MCF 10A (cell line): ENCODE measurements around the gene PPM1H. TPM values are rescaled to one million over a fixed set of nuclear protein-coding genes. Genes with fewer than 3 reads are reported as not detected.

ENCODE experiments used
- BruUV-seq: library from RNA; stranded (reverse); fragments of 400-500 nt; replicated peaks from 2 replicates; lab custom pipeline; 2021; lab: Mats Ljungman, UMichigan
- CTCF ChIA-PET: fragments of 300-600 bp; sonication (Branson Sonifier 250); formaldehyde crosslinking; extraction: SDS; loops from one replicate; lab custom pipeline; 2021; ENCODE audit warnings: antibody characterized with exemption, inconsistent platforms; lab: Yijun Ruan, JAX
- POLR2A ChIA-PET: fragments of 300-600, 350-650 bp; sonication (Branson Sonifier 250); formaldehyde crosslinking; extraction: SDS; loops from one replicate; lab custom pipeline; 2020; ENCODE audit warnings: antibody characterized with exemption, inconsistent platforms; lab: Yijun Ruan, JAX
- DNase-seq: peaks from one replicate; pipeline ENCODE4 v3.0.0-alpha.2; 2018; ENCODE audit not compliant: unreplicated experiment
- H3K27ac Mint-ChIP-seq: one replicate; pipeline ENCODE4 v1.8.0; 2022; ENCODE audit warnings: mild to moderate bottlenecking, low read depth, mixed read lengths; ENCODE audit not compliant: unreplicated experiment
- H3K27me3 Mint-ChIP-seq: one replicate; pipeline ENCODE4 v1.8.0; 2022; ENCODE audit warnings: mixed read lengths; ENCODE audit not compliant: insufficient read depth, unreplicated experiment
- H3K36me3 Mint-ChIP-seq: one replicate; pipeline ENCODE4 v1.8.0; 2022; ENCODE audit warnings: mild to moderate bottlenecking, moderate library complexity, mixed read lengths; ENCODE audit not compliant: insufficient read depth, unreplicated experiment
- H3K4me1 Mint-ChIP-seq: one replicate; pipeline ENCODE4 v1.8.0; 2022; ENCODE audit warnings: mixed read lengths; ENCODE audit not compliant: insufficient read depth, unreplicated experiment
- H3K4me3 Mint-ChIP-seq: one replicate; pipeline ENCODE4 v1.8.0; 2022; ENCODE audit warnings: mild to moderate bottlenecking, moderate library complexity, mixed read lengths; ENCODE audit not compliant: unreplicated experiment
- H3K9me3 Mint-ChIP-seq: one replicate; pipeline ENCODE4 v1.8.0; 2022; ENCODE audit warnings: mixed read lengths; ENCODE audit not compliant: unreplicated experiment
- intact Hi-C: fragments of 100-400 bp; cut with micrococcal nuclease; formaldehyde crosslinking; loops from 2 replicates; pipeline ENCODE4 v1.14.1; 2022
- total RNA-seq: library from RNA; stranded (reverse); gene quantifications from 2 replicates; pipeline ENCODE4 v1.2.3, GENCODE V29; 2022
- TF ChIP-seq, protein P1 (sequence below): fragments of 200-600 bp; IDR thresholded peaks from one replicate; pipeline ENCODE4 v1.8.0; 2022; ENCODE audit warnings: antibody characterized with exemption, mild to moderate bottlenecking; ENCODE audit not compliant: unreplicated experiment

PPM1H gene
- total RNA-seq, 1 experiment from 2014 or later: 0.49 TPM

GRCh38 chr12:62684570-62685295, 250.2 kb downstream of the PPM1H start:
- no peak for DNase-seq
- intact Hi-C loops: no loop called here
- Mint-ChIP-seq H3K4me3 (no peak overlapping the region), H3K27ac (no peak overlapping the region), H3K27me3 (no peaks in the 10 kb centered on the region), H3K4me1 (peaks cover 8% of the 10 kb centered on the region), H3K36me3 (no peaks in the 10 kb centered on the region), H3K9me3 (no peaks in the 10 kb centered on the region)
- ChIA-PET POLR2A (no interaction called here), CTCF (interaction anchor here (0.6 to 1.1 kb wide), 3 partner anchors 12 to 114 kb away, joined by 3 to 4 read pairs (median 3); no protein-coding TSS in a partner anchor)
- TF ChIP-seq, protein P1, sequence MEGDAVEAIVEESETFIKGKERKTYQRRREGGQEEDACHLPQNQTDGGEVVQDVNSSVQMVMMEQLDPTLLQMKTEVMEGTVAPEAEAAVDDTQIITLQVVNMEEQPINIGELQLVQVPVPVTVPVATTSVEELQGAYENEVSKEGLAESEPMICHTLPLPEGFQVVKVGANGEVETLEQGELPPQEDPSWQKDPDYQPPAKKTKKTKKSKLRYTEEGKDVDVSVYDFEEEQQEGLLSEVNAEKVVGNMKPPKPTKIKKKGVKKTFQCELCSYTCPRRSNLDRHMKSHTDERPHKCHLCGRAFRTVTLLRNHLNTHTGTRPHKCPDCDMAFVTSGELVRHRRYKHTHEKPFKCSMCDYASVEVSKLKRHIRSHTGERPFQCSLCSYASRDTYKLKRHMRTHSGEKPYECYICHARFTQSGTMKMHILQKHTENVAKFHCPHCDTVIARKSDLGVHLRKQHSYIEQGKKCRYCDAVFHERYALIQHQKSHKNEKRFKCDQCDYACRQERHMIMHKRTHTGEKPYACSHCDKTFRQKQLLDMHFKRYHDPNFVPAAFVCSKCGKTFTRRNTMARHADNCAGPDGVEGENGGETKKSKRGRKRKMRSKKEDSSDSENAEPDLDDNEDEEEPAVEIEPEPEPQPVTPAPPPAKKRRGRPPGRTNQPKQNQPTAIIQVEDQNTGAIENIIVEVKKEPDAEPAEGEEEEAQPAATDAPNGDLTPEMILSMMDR: no peak
- BruUV-seq: no TSS peak

DNA sequence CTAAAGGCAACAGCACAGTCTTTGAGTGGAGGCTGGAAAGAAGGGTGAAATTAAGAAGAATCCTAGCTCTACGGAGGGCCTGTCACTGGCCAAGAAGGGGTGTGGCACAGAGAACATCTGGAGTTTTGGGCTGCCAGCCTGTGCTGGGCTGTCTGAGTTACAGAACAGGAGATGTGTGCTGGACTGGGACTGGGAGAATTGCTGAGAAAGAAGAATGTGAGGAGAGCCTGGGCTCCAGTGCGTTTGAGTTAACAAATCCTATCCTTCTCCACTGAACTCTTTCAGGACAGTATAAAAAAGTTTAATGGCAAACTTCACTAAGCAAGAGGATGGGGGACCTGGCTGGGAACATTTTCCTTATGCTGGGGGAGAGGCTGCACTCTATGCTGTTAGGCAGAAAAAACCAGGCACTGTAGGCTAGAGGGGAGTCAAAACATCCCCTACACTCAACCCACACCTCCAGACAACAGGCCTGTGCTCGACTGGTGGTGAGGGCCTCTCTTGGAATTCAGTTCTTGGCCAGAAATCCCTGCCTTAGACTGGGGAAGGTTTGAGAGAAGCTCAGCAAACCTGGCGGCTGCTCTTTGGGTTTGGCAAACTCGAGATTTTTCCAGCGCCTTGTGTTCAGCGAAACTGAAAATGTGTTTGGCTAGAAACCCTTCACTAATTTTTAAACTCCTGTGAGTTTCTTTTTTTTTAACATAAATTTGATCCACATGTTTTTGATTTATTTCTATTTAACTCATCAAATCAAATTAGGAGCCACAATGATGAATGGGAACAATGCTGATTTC, 251.0 kb downstream of the PPM1H start:
- intact Hi-C loops: no loop called here
- H3K27me3 Mint-ChIP-seq: no peaks in the 10 kb centered on the region
- H3K4me3 Mint-ChIP-seq: no peak overlapping the region
- POLR2A ChIA-PET: no interaction called here
- CTCF ChIA-PET: interaction anchor here (1.1 kb wide), 1 partner anchor 12 kb away, joined by 3 read pairs; no protein-coding TSS in a partner anchor
- TF ChIP-seq, protein P1: no peak
- H3K9me3 Mint-ChIP-seq: no peaks in the 10 kb centered on the region
- H3K4me1 Mint-ChIP-seq: peaks cover 2% of the 10 kb centered on the region
- H3K36me3 Mint-ChIP-seq: no peaks in the 10 kb centered on the region
- BruUV-seq: no TSS peak
- no peak overlapping the region for H3K27ac Mint-ChIP-seq
- DNase-seq: no peak

DNA sequence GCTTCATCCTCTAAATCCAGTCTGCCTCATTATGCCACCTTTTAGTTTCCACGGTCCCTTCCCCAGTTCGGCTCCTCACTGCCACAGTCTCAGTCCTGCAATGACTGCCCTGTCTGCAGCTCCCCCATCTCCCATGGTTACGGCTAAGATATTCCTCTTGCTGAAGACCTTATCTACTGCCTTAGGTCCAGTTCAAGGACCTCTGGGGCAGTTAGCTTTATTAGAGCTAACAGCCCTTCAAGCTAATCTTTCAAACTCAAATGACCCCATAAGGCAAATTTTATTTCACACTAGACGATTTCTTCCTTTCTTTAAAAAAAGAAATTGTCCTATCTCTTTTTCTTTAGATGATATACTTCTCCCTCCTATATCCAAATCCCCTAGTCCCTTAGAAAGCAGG, 253.6 kb downstream of the PPM1H start:
- BruUV-seq: no TSS peak
- POLR2A ChIA-PET: interaction anchor here (0.6 to 0.8 kb wide), 2 partner anchors 63 to 143 kb away, joined by 3 read pairs; no protein-coding TSS in a partner anchor
- no peaks in the 10 kb centered on the region for H3K27me3 Mint-ChIP-seq
- no peak overlapping the region for H3K27ac Mint-ChIP-seq
- no peaks in the 10 kb centered on the region for H3K9me3 Mint-ChIP-seq
- intact Hi-C loops: no loop called here
- H3K36me3 Mint-ChIP-seq: no peaks in the 10 kb centered on the region
- H3K4me3 Mint-ChIP-seq: no peak overlapping the region
- CTCF ChIA-PET: interaction anchor here (0.9 kb wide), 1 partner anchor 24 kb away, joined by 3 read pairs; no protein-coding TSS in a partner anchor
- TF ChIP-seq, protein P1: no peak
- DNase-seq: no peak
- no peaks in the 10 kb centered on the region for H3K4me1 Mint-ChIP-seq

- CTCF ChIA-PET: interaction anchor here (0.8 to 1.3 kb wide), 2 partner anchors 118 to 133 kb away, joined by 3 read pairs; no protein-coding TSS in a partner anchor
- no peaks in the 10 kb centered on the region for H3K27me3 Mint-ChIP-seq
- H3K27ac Mint-ChIP-seq: no peak overlapping the region
- no peak for DNase-seq
- H3K9me3 Mint-ChIP-seq: no peaks in the 10 kb centered on the region
- no TSS peak for BruUV-seq
- no peaks in the 10 kb centered on the region for H3K36me3 Mint-ChIP-seq
- no peaks in the 10 kb centered on the region for H3K4me1 Mint-ChIP-seq
- no peak overlapping the region for H3K4me3 Mint-ChIP-seq
- intact Hi-C loops: no loop called here
- TF ChIP-seq, protein P1: no peak
- POLR2A ChIA-PET: no interaction called here
Measured at GRCh38 chr12:62679608-62680007, 255.3 kb downstream of the PPM1H start.
